Activated CD8-positive, alpha-beta memory T cell treated with anti-CD3 and anti-CD28 coated beads, Interleukin-2, amount 10 ng/mL, durations not matched to agents 7 days and 5 days (primary cell): ENCODE measurements around the gene PCOLCE2. TPM values are rescaled to one million over a fixed set of nuclear protein-coding genes. Genes with fewer than 3 reads are reported as not detected.

Source experiments
- ATAC-seq: fragments of 150-1000 bp; cut with Tn5 transposase; one replicate; pipeline ENCODE4 v1.10.0; 2021; ENCODE audit warnings: moderate library complexity
- CTCF ChIA-PET: fragments of 350-600 bp; sonication (Branson Sonifier 250); formaldehyde crosslinking; loops from one replicate; lab custom pipeline; 2021; ENCODE audit warnings: antibody characterized with exemption; lab: Charles Lee
- DNase-seq: peaks from one replicate; pipeline ENCODE4 v3.0.0-alpha.2; 2020
- H3K27ac Mint-ChIP-seq: one replicate; pipeline ENCODE4 v1.8.0; 2021; ENCODE audit warnings: mild to moderate bottlenecking, mixed read lengths
- H3K27me3 Mint-ChIP-seq: one replicate; pipeline ENCODE4 v1.8.0; 2021; ENCODE audit warnings: mixed read lengths
- H3K36me3 Mint-ChIP-seq: one replicate; pipeline ENCODE4 v1.8.0; 2021; ENCODE audit warnings: mild to moderate bottlenecking, mixed read lengths
- H3K4me1 Mint-ChIP-seq: one replicate; pipeline ENCODE4 v1.8.0; 2021; ENCODE audit warnings: mixed read lengths
- H3K4me3 Mint-ChIP-seq: one replicate; pipeline ENCODE4 v1.8.0; 2021; ENCODE audit warnings: mild to moderate bottlenecking, moderate library complexity, mixed read lengths
- H3K9me3 Mint-ChIP-seq: one replicate; pipeline ENCODE4 v1.8.0; 2022; ENCODE audit warnings: low read depth, mixed read lengths
- total RNA-seq, 2 experiments: library from RNA; stranded (reverse); gene quantifications; one replicate each; pipeline ENCODE4 v1.2.3, GENCODE V29; 2021

The PCOLCE2 gene
- total RNA-seq, 2 experiments from 2014 or later = not detected

DNA sequence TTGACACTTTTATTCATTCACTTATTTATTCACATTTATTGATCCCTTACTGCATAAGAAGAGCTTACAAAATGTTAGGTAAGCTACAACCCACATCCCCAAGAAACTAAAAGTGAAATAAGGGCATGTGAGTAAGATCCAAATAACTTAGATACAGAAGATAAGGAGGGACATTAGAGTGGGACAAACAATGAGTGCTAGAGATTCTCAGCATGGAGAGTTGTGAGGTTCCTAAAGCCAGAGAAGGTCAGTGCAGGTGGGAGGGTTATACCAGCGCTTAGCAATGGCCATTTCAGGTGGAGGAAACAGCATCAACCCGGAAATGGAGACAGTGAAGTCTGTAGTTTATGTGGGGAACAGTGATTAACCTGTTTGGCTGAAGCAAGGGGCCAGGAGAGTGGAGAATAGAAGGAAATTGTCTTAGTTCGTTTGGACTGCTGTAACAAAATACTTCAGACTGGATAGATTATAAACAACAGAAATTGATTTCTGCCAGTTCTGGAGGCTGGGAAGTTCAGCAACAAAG is 25.5 kb upstream of the PCOLCE2 start:
- H3K4me1 Mint-ChIP-seq = peaks cover 2% of the 10 kb centered on the region
- DNase-seq = no peak
- ATAC-seq = no peak
- no peaks in the 10 kb centered on the region for H3K36me3 Mint-ChIP-seq
- CTCF ChIA-PET = interaction anchor here (0.8 kb wide), 1 partner anchor 9 kb away, joined by 3 read pairs; no protein-coding TSS in a partner anchor
- peaks cover 53% of the 10 kb centered on the region for H3K27me3 Mint-ChIP-seq
- H3K4me3 Mint-ChIP-seq = no peak overlapping the region
- H3K9me3 Mint-ChIP-seq = no peaks in the 10 kb centered on the region
- H3K27ac Mint-ChIP-seq = no peak overlapping the region

DNA sequence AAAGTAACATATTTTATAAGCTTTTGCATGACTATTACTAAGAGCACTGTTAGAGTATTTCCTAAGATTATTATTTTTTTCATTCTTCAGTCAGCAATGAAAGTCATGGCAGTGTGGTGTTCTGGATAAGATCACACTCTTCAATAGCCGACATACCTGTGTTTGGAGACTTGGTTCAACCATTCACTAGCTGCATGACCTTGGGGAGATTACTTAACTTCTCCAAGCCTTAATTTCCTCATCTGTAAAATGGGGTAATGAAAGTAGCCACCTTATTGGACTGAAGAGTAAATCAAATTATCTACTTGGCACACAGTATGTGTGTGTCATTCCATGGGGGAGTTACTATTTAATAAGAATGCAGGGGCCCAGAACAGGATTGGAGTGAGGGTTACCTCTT is 24.5 kb upstream of the PCOLCE2 start:
- peaks cover 45% of the 10 kb centered on the region for H3K27me3 Mint-ChIP-seq
- no peaks in the 10 kb centered on the region for H3K9me3 Mint-ChIP-seq
- no peak for ATAC-seq
- CTCF ChIA-PET = interaction anchor here (0.8 kb wide), 1 partner anchor 8 kb away, joined by 3 read pairs; no protein-coding TSS in a partner anchor
- H3K4me3 Mint-ChIP-seq = no peak overlapping the region
- no peaks in the 10 kb centered on the region for H3K36me3 Mint-ChIP-seq
- H3K4me1 Mint-ChIP-seq = peaks cover 2% of the 10 kb centered on the region
- no peak overlapping the region for H3K27ac Mint-ChIP-seq
- DNase-seq = no peak

DNA sequence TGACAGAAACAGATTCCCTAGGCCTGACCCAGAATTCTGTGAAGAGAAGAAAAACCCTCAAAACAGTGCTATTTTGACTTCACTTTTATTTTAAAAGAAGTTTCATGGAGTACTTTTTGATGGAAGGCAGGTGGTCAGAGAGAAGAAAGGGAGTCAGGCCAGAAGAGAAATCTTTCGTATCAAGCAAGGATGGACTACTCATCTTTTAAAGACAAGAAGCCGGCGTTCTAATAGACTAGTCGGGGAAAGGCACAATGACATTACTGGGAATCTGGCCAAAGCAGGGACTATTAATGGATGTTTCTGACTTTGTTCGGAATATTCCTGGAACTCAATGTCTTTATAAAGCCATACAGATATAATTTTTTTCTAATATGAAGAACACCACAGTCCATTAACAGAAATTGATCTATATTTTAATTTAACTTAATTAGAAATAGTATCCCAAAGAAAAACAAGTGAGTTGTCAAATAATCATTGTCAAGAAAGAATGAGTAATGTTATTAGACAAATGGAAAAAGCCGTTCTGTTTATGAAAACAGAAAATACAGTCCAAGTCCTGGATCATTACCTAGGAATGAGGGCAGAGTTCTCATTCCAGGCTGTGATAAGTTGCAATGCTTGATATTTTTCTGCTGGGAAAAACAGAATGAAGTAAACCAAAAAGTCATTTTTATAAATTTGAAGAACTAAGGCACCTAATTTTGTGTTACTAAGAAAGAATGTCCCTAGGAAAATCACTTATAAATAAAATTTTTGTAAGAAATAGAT is 23.7 kb upstream of the PCOLCE2 start:
- CTCF ChIA-PET = no interaction called here
- H3K4me1 Mint-ChIP-seq = peaks cover 2% of the 10 kb centered on the region
- no peak for ATAC-seq

DNA sequence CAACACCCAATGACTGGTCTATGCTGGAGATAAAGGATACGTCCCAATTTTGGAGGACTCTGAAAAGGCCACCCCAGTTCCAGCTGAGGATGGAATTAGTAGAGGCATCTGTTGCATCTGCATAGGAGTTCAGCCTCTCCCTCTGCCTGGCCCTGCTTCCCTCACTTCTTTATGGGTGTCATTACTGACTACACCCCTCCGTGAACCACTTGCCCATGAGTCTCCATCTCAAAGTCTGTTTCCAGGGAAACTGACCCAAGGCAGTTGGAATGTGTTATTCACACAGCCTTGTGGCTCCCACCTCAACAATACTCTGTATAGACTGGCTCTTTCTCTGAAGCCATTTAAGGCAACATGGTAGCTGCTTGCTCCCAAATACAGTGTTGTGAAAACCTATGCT is 21.4 kb upstream of the PCOLCE2 start:
- Mint-ChIP-seq H3K36me3 (no peaks in the 10 kb centered on the region), H3K4me1 (peaks cover 3% of the 10 kb centered on the region), H3K27me3 (peaks cover 41% of the 10 kb centered on the region), H3K27ac (no peak overlapping the region), H3K9me3 (no peaks in the 10 kb centered on the region), H3K4me3 (no peak overlapping the region)
- DNase-seq (no peak), ATAC-seq (no peak)
- CTCF ChIA-PET = no interaction called here

More for the DNA sequence above, 23.7 kb upstream of the PCOLCE2 start:
- peaks cover 46% of the 10 kb centered on the region for H3K27me3 Mint-ChIP-seq
- no peaks in the 10 kb centered on the region for H3K9me3 Mint-ChIP-seq
- DNase-seq = no peak
- H3K4me3 Mint-ChIP-seq = no peak overlapping the region
- no peak overlapping the region for H3K27ac Mint-ChIP-seq
- H3K36me3 Mint-ChIP-seq = no peaks in the 10 kb centered on the region

DNA sequence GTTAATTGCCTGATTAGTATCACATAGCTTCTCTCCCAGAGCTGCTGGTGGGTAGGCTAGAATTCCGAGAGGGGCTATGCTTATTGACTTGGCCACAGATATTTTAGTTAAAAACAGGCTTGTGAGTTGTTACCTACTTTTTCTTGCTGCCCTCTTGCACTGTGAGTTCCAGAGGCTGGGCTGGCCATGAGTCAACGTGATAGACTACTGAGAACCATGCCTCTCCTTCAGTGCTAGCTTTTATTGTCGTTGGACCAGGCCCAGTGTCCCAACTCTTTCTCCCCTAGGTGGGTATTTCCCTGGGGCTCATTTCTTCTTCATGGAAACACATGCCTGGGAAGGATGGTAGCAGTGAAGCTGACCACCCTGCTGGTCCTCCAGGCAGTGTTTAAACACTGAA is 20.4 kb upstream of the PCOLCE2 start:
- H3K4me1 Mint-ChIP-seq = peaks cover 7% of the 10 kb centered on the region
- CTCF ChIA-PET = no interaction called here
- ATAC-seq (no peak), DNase-seq (no peak)
- H3K27me3 Mint-ChIP-seq = peaks cover 40% of the 10 kb centered on the region
- no peaks in the 10 kb centered on the region for H3K9me3 Mint-ChIP-seq
- H3K36me3 Mint-ChIP-seq = no peaks in the 10 kb centered on the region
- no peak overlapping the region for H3K27ac Mint-ChIP-seq
- H3K4me3 Mint-ChIP-seq = no peak overlapping the region

DNA sequence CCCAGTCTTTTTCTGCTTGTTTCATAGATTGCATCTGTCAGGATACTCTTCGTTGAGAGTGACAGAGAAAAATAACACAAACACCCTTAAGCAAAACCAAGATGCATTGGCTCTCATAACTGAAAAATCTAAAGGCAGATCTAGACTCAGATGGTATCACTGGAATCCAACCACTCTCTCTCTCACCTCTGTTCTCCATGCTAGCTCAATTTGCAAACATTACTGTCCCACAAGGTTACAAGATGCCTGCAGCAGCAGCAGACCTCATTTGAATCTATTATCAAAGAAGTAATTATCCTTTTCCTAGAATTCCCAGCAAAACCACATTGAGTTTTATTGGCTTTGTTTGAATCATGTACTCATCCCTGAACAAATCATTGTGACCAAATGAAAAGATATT is 19.1 kb upstream of the PCOLCE2 start:
- ATAC-seq (no peak), DNase-seq (no peak)
- H3K9me3 Mint-ChIP-seq = no peaks in the 10 kb centered on the region
- peaks cover 38% of the 10 kb centered on the region for H3K27me3 Mint-ChIP-seq
- H3K4me1 Mint-ChIP-seq = peaks cover 7% of the 10 kb centered on the region
- H3K4me3 Mint-ChIP-seq = no peak overlapping the region
- H3K27ac Mint-ChIP-seq = no peak overlapping the region
- no peaks in the 10 kb centered on the region for H3K36me3 Mint-ChIP-seq
- CTCF ChIA-PET = no interaction called here

DNA sequence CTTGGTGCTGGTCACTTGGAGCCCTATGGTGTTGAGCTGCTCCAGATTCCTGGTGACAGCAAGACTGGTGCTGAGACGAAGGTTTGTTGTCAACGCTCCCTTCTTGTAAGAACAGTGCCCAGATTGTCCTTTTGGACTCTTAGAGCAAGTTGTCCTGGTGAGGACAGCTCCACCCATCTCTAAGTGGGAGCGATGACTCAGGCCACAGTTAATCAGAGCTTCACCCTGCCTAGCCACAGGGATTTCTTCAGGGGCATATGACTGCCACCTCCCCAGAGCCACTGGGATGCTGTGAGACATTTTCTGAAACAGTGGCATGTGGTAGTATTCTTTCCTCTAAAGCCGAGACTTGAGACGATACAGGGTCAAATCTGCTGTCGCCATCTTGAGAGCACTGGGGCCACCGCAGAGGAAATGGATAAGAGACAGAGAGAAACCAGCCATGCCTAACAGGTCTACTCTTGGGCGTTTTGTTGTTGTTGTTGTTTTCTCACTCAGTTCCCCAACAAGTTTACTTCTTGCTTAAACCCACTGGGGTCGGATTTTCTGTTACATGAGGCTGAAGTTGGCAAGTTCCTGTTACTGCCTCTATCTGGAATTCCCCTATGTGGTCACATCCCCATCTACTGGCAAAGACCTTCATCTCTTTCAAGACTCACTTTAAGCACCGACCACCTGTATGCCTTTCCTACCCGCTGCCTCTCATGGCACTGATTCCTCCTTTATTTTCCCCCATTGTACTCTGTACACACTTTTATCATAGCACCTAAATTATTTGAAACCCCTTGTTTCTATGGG is 16.0 kb upstream of the PCOLCE2 start:
- H3K27ac Mint-ChIP-seq = no peak overlapping the region
- ATAC-seq (no peak), DNase-seq (no peak)
- H3K4me3 Mint-ChIP-seq = no peak overlapping the region
- CTCF ChIA-PET = interaction anchor here (0.8 to 1.1 kb wide), 3 partner anchors 9 to 28 kb away, joined by 3 read pairs; no protein-coding TSS in a partner anchor
- no peaks in the 10 kb centered on the region for H3K9me3 Mint-ChIP-seq
- H3K4me1 Mint-ChIP-seq = peaks cover 7% of the 10 kb centered on the region
- H3K27me3 Mint-ChIP-seq = peaks cover 41% of the 10 kb centered on the region
- H3K36me3 Mint-ChIP-seq = no peaks in the 10 kb centered on the region

DNA sequence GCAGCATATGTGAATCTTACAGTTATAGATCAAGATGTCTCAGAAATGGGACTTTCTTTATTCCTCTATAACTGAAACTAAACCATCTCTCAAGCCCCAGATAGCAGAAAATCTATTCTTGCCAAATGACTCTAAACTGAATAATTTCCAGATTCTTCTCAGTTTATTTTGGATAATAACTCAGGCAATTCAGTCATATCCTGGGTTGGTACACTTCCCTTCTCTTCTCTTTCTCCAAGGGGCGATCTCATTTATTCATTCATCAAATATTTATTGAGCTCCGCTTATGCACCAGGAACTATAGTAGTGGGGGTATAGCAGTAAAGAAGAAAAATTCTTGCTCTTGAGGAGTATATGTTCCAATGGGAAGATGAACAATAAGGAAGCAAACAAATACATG is 13.5 kb upstream of the PCOLCE2 start:
- H3K4me1 Mint-ChIP-seq = peaks cover 7% of the 10 kb centered on the region
- peaks cover 45% of the 10 kb centered on the region for H3K27me3 Mint-ChIP-seq
- no peak for DNase-seq
- ATAC-seq = no peak
- H3K36me3 Mint-ChIP-seq = no peaks in the 10 kb centered on the region
- no peaks in the 10 kb centered on the region for H3K9me3 Mint-ChIP-seq
- H3K4me3 Mint-ChIP-seq = no peak overlapping the region
- no peak overlapping the region for H3K27ac Mint-ChIP-seq
- CTCF ChIA-PET = interaction anchor here (1.3 kb wide), 1 partner anchor 73 kb away, joined by 6 read pairs; no protein-coding TSS in a partner anchor

DNA sequence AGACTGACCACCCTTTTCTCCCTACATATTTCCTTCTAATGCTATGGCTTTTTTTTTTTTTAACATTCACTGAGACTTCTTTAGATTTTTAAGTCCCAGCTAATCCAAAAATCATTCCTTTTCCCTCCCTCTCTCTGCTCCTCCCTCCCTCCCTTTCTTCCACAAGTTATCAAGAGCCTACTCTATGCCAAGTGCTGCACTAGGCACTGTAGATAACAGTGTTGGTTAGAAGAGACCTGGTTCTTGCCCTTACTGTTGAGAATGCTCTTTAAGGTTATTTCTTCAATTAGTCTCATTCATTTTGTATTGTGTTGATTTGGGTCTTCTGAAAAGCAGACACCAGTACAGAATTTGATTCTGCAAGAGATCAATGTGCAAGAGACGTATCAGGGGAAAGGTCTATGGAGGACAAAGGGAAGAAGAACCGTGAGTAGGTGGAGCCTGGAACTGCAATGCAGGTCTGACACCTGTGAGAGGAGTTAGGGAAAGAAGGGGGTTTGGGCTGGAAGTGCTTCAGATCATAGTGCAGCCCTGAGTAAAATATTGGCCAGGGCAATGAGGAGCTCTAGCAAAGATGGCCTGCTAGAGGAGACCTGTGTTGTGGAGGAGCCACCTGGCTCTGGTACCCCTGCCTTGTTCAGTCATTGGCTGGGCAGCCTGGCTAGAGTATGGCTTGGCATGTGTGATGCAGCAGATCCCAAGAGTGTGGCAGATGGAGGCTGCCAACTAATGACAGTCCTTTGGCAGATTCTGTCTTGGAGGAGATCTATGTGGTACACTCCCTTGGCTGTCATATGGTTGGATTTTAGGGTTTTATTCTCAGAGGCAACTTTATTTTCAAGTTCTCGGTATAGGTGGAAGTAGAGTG is 9.7 kb upstream of the PCOLCE2 start:
- Mint-ChIP-seq H3K9me3 (no peaks in the 10 kb centered on the region), H3K36me3 (no peaks in the 10 kb centered on the region), H3K27me3 (peaks cover 36% of the 10 kb centered on the region), H3K4me3 (no peak overlapping the region), H3K27ac (no peak overlapping the region), H3K4me1 (no peaks in the 10 kb centered on the region)
- CTCF ChIA-PET = no interaction called here
- DNase-seq = no peak
- ATAC-seq = no peak

DNA sequence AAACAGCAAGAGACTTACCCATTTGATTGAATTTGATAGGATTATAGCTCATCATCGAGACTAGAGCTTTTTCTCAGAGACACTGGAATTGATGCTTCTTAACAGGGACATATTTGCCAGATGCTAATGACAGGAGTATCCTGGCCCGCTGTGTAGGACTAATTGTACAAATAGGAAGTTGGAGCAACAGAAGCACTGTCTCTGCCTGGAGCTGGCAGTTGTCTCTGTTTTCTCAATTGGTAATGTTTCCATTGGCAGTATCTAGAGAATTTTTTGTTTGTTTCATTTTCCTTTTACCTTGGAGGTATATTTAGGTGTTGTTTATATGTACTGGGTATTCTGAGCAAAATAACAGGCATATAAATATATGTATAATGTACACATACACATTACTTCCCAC is 8.9 kb upstream of the PCOLCE2 start:
- no peak for DNase-seq
- ATAC-seq = no peak
- no peaks in the 10 kb centered on the region for H3K36me3 Mint-ChIP-seq
- no peak overlapping the region for H3K4me3 Mint-ChIP-seq
- H3K4me1 Mint-ChIP-seq = no peaks in the 10 kb centered on the region
- CTCF ChIA-PET = interaction anchor here (1.1 kb wide), 1 partner anchor 8 kb away, joined by 3 read pairs; no protein-coding TSS in a partner anchor
- no peak overlapping the region for H3K27ac Mint-ChIP-seq
- H3K9me3 Mint-ChIP-seq = no peaks in the 10 kb centered on the region
- peaks cover 33% of the 10 kb centered on the region for H3K27me3 Mint-ChIP-seq

DNA sequence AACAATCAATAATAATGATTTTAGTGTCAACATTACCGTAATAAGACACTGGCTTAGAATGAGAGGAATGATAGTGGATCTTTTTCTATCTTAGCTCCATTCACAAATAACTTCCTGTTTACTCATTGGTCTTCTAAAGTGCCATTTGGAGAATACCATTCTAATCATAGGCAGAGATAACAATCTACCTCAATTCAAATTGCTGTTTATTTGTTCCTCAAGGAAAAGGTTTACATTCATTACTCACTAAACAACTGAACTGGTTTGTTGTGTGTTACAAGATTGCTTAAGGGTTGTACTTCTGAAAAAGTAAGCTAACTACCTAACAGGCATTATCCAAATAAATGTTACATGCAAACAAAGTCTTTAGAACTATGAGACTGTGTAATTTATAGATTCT is 8.1 kb upstream of the PCOLCE2 start:
- Mint-ChIP-seq H3K9me3 (no peaks in the 10 kb centered on the region), H3K4me3 (no peak overlapping the region), H3K27me3 (peaks cover 34% of the 10 kb centered on the region), H3K4me1 (no peaks in the 10 kb centered on the region), H3K27ac (no peak overlapping the region), H3K36me3 (no peaks in the 10 kb centered on the region)
- DNase-seq = no peak
- CTCF ChIA-PET = interaction anchor here (1.1 kb wide), 1 partner anchor 9 kb away, joined by 3 read pairs; no protein-coding TSS in a partner anchor
- no peak for ATAC-seq

DNA sequence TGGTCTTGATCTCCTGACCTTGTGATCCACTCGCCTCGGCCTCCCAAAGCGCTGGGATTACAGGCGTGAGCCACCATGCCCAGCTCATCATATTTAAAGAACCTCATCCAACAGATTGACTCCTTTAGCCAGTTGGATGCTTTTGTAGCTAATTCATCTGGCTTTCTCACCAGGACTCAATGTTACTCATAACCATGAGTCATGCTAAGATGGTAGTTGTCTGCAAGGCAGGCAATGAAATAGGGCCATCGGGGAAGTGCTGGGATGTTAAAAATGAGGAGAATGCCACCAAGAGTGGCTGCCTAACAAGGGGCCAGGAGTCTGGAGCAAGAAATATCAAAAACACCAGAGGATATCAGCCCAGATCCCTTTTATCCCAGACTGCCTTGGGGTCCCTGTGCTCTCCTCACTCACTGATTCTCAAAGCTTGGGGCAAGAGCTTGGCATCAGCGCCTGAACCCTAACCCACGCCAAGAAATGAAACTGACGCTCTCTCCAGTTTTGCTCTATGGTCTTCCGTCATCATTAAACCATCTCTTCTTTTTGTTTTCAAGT is 7.4 kb upstream of the PCOLCE2 start:
- H3K36me3 Mint-ChIP-seq = no peaks in the 10 kb centered on the region
- CTCF ChIA-PET = no interaction called here
- H3K27ac Mint-ChIP-seq = no peak overlapping the region
- peaks cover 41% of the 10 kb centered on the region for H3K27me3 Mint-ChIP-seq
- H3K4me3 Mint-ChIP-seq = no peak overlapping the region
- ATAC-seq = no peak
- H3K9me3 Mint-ChIP-seq = no peaks in the 10 kb centered on the region
- H3K4me1 Mint-ChIP-seq = no peaks in the 10 kb centered on the region
- DNase-seq = no peak
